ENCODE data around the gene TSFM.

The TSFM gene

GRCh38 chr12:57781244-57781643 is 1.3 kb upstream of the TSFM start:
- DNase-seq: no peak

GRCh38 chr12:57781801-57782200 is 786 bp upstream of the TSFM start:
- DNase-seq: no peak

- DNase-seq: no peak
Measured at GRCh38 chr12:57782243-57782607, 362 bp upstream of the TSFM start.

GRCh38 chr12:57783466-57783801 is 847 bp downstream of the TSFM start:
- no peak for DNase-seq

- DNase-seq: no peak
Measured at GRCh38 chr12:57783861-57784260, 1.3 kb downstream of the TSFM start.

GRCh38 chr12:57793920-57794319 is 11.3 kb downstream of the TSFM start:
- no peak for DNase-seq

GRCh38 chr12:57795354-57795753 is 12.8 kb downstream of the TSFM start:
- DNase-seq: no peak

- no peak for DNase-seq
Measured at GRCh38 chr12:57796996-57797395, 14.4 kb downstream of the TSFM start.

- DNase-seq: no peak
Measured at GRCh38 chr12:57797933-57798332, 15.3 kb downstream of the TSFM start.

- DNase-seq: no peak
Measured at GRCh38 chr12:57800965-57801364, 18.4 kb downstream of the TSFM start.

- DNase-seq: no peak
Measured at GRCh38 chr12:57802607-57803006, 20.0 kb downstream of the TSFM start.

- DNase-seq: peak; percentile 45
Measured at GRCh38 chr12:57803319-57803893, 20.8 kb downstream of the TSFM start.

- no peak for DNase-seq
Measured at GRCh38 chr12:57806677-57807076, 24.1 kb downstream of the TSFM start.

GRCh38 chr12:57807285-57807684 is 24.7 kb downstream of the TSFM start:
- no peak for DNase-seq

GRCh38 chr12:57808351-57808750 is 25.8 kb downstream of the TSFM start:
- no peak for DNase-seq

- no peak for DNase-seq
Measured at GRCh38 chr12:57809425-57809824, 26.8 kb downstream of the TSFM start.

GRCh38 chr12:57810450-57810849 is 27.9 kb downstream of the TSFM start:
- peak; percentile 78 for DNase-seq

- no peak for DNase-seq
Measured at GRCh38 chr12:57811028-57811755, 28.6 kb downstream of the TSFM start.

- DNase-seq: no peak
Measured at GRCh38 chr12:57813111-57813970, 30.8 kb downstream of the TSFM start.

GRCh38 chr12:57813971-57814772 is 31.6 kb downstream of the TSFM start:
- no peak for DNase-seq

GRCh38 chr12:57815177-57816000 is 32.8 kb downstream of the TSFM start:
- DNase-seq: no peak

All from RPMI8226 (cell line).